Endothelial cell of umbilical vein (primary cell): Measurements from ENCODE around the gene DNAJC4. TPM values are rescaled to one million over a fixed set of nuclear protein-coding genes. Genes with fewer than 3 reads are reported as not detected.

ENCODE experiments used
- BruUV-seq: library from RNA; stranded (reverse); fragments of 400-500 nt; replicated peaks from 2 replicates; lab custom pipeline; 2021; lab: Mats Ljungman, UMichigan
- CTCF ChIA-PET: fragments of 300-600, 350-600 bp; sonication (Branson Sonifier 250); formaldehyde crosslinking; loops from one replicate; lab custom pipeline; 2021; ENCODE audit warnings: antibody characterized with exemption, inconsistent platforms; lab: Charles Lee
- POLR2A ChIA-PET: fragments of 300-600, 350-600 bp; sonication (Branson Sonifier 250); formaldehyde crosslinking; loops from one replicate; lab custom pipeline; 2021; ENCODE audit warnings: antibody characterized with exemption, inconsistent platforms; lab: Charles Lee
- DNase-seq: peaks from one replicate; pipeline ENCODE4 v3.0.0-alpha.2; 2011; ENCODE audit warnings: low read depth, low spot score
- FAIRE-seq: peaks from 2 replicates; lab custom pipeline; 2011; peaks lifted over from hg19 to GRCh38; lab: Jason Lieb, UNC
- H2AFZ ChIP-seq: 2 replicates; pipeline ENCODE4 v1.6.0; 2012; ENCODE audit warnings: low read depth, low read length, control low read depth, inconsistent platforms
- H3K27ac ChIP-seq: 2 replicates; pipeline ENCODE4 v1.5.1; 2011; ENCODE audit warnings: low read depth, mild to moderate bottlenecking, control low read depth, low read length, moderate library complexity; ENCODE audit not compliant: insufficient read depth
- H3K27me3 ChIP-seq, 2 experiments: 2 replicates each; pipeline versions ENCODE4 v1.6.0 to v1.6.1; 2011; ENCODE audit warnings: low read length in 2 of 2, mixed read lengths in 1 of 2; ENCODE audit not compliant: control insufficient read depth in 2 of 2, insufficient read depth in 2 of 2
- H3K36me3 ChIP-seq, 2 experiments: 2 replicates in 1 of 2; 3 replicates in 1 of 2; pipeline ENCODE4 v1.5.1; 2011; ENCODE audit warnings: low read length in 2 of 2, mild to moderate bottlenecking in 1 of 2, moderate library complexity in 1 of 2; ENCODE audit not compliant: control insufficient read depth in 2 of 2, insufficient read depth in 2 of 2; ENCODE audit errors: extremely low read depth in 1 of 2
- H3K4me1 ChIP-seq: 3 replicates; pipeline ENCODE4 v1.5.1; 2011; ENCODE audit warnings: mild to moderate bottlenecking, low read length; ENCODE audit not compliant: control insufficient read depth, insufficient read depth; ENCODE audit errors: extremely low read depth
- H3K4me2 ChIP-seq: 2 replicates; pipeline ENCODE4 v1.6.1; 2011; ENCODE audit warnings: low read length, control low read depth, mixed read lengths; ENCODE audit not compliant: insufficient read depth
- H3K4me3 ChIP-seq, 3 experiments: fragments of 200-600 bp in 1 of 3; sonication (generic), shearing (Covaris generic) in 1 of 3; replicated peaks in 1 of 3; 2 replicates each; pipeline ENCODE4 v1.5.1; 2011 to 2016; ENCODE audit warnings: control low read depth in 3 of 3, low read length in 3 of 3, mild to moderate bottlenecking in 2 of 3, inconsistent platforms in 1 of 3, low read depth in 1 of 3, moderate library complexity in 1 of 3; ENCODE audit not compliant: insufficient read depth in 1 of 3
- H3K79me2 ChIP-seq: 2 replicates; pipeline ENCODE4 v1.6.0; 2012; ENCODE audit warnings: low read length, inconsistent platforms; ENCODE audit not compliant: control insufficient read depth, insufficient read depth
- H3K9ac ChIP-seq: replicated peaks from 2 replicates; pipeline ENCODE3; 2011; ENCODE audit warnings: low read length, control low read depth; ENCODE audit not compliant: insufficient read depth; ENCODE audit errors: extremely low read depth
- H3K9me1 ChIP-seq: replicated peaks from 3 replicates; pipeline ENCODE4 v1.6.0; 2011; ENCODE audit warnings: mild to moderate bottlenecking, low read length; ENCODE audit not compliant: control insufficient read depth, insufficient read depth; ENCODE audit errors: extremely low read depth
- H3K9me3 ChIP-seq: replicated peaks from 2 replicates; pipeline ENCODE4 v1.5.1; 2012; ENCODE audit warnings: low read length, inconsistent platforms; ENCODE audit not compliant: control insufficient read depth, insufficient read depth
- H4K20me1 ChIP-seq: replicated peaks from 2 replicates; pipeline ENCODE3; 2011; ENCODE audit warnings: mild to moderate bottlenecking, low read length; ENCODE audit not compliant: control insufficient read depth, insufficient read depth; ENCODE audit errors: extremely low read depth
- CTCF ChIP-seq, 2 donors: IDR thresholded peaks; 1 replicate in 1 of 2; 2 replicates in 1 of 2; pipeline ENCODE4 v1.5.1; 2011; ENCODE audit warnings: low read length in 2 of 2, mild to moderate bottlenecking in 2 of 2, moderate library complexity in 2 of 2, control low read depth in 1 of 2, inconsistent platforms in 1 of 2, low read depth in 1 of 2; ENCODE audit not compliant: insufficient read depth in 1 of 2; ENCODE audit errors: extremely low read depth in 1 of 2
- EZH2 ChIP-seq: IDR thresholded peaks from 2 replicates; pipeline ENCODE4 v1.6.1; 2012; ENCODE audit warnings: borderline replicate concordance, low read depth, mild to moderate bottlenecking, moderate library complexity, low read length, inconsistent platforms; ENCODE audit not compliant: severe bottlenecking
- FOS ChIP-seq: IDR thresholded peaks from 2 replicates; pipeline ENCODE4 v1.6.1; 2011; ENCODE audit warnings: mild to moderate bottlenecking, low read length, moderate library complexity, borderline replicate concordance; ENCODE audit not compliant: insufficient read depth
- GATA2 ChIP-seq: IDR thresholded peaks from 2 replicates; pipeline ENCODE4 v1.7.0; 2011; ENCODE audit warnings: low read depth, mild to moderate bottlenecking, moderate library complexity, mixed read lengths, low read length; ENCODE audit not compliant: insufficient read length, insufficient read depth
- JUN ChIP-seq: IDR thresholded peaks from 2 replicates; pipeline ENCODE4 v1.6.1; 2011; ENCODE audit warnings: borderline replicate concordance, low read depth; ENCODE audit not compliant: insufficient read length, insufficient read depth
- MAX ChIP-seq: IDR thresholded peaks from 2 replicates; pipeline ENCODE4 v1.6.1; 2011; ENCODE audit not compliant: insufficient read depth, insufficient read length
- MYC ChIP-seq: IDR thresholded peaks from one replicate; pipeline ENCODE4 v1.6.1; 2011; ENCODE audit warnings: mild to moderate bottlenecking, low read depth, low read length
- POLR2A ChIP-seq: IDR thresholded peaks from 2 replicates; pipeline ENCODE4 v1.6.1; 2012; ENCODE audit warnings: low read depth, mild to moderate bottlenecking, control low read depth, low read length
- POLR2AphosphoS5 ChIP-seq: IDR thresholded peaks from 2 replicates; pipeline ENCODE4 v1.6.1; 2012; ENCODE audit warnings: low read depth, mild to moderate bottlenecking, control low read depth, low read length, moderate library complexity; ENCODE audit not compliant: insufficient read depth
- dilution Hi-C: fragments of 300-500 bp; cut with MboI; formaldehyde crosslinking; loops from one replicate; pipeline ENCODE4 v1.15.0; 2019; ENCODE audit warnings: low sequenced_read_pairs; ENCODE audit not compliant: extremely low pct_ligation_motif_present
- intact Hi-C: fragments of 100-400 bp; cut with micrococcal nuclease; formaldehyde crosslinking; loops from one replicate; pipeline ENCODE4 v1.10.0; 2022
- polyA plus RNA-seq, 4 experiments: library from polyadenylated mRNA; depleted of rRNA in 3 of 4; stranded (reverse) in 3 of 4; unstranded in 1 of 4; fragments of >200 nt; gene quantifications; 2 replicates each; pipeline versions ENCODE4 v1.2.1 to v1.2.3, GENCODE V29; 2011 to 2012; ENCODE audit warnings: missing spikeins in 1 of 4
- total RNA-seq: library from RNA; stranded (reverse); gene quantifications from 2 replicates; pipeline ENCODE4 v1.2.3, GENCODE V29; 2021

Gene DNAJC4
- total and polyA plus RNA-seq, 2 donors (not counting 3 experiments of a cell fraction or from before 2014, with no cell fraction given) = 23.5 to 41.2 TPM

GRCh38 chr11:64224891-64225607 is 5.3 kb upstream of the DNAJC4 start:
- Histone ChIP-seq H3K9me3 (no peaks in the 10 kb centered on the region), H3K27me3 (no peaks in the 10 kb centered on the region), H3K79me2 (peaks cover 8% of the 10 kb centered on the region), H3K4me2 (peak overlapping the region; percentile 73), H3K4me3 (peak overlapping the region; percentile 62 to 70 (median 66)), H3K36me3 (peaks cover 0 to 6% of the 10 kb centered on the region in 2 experiments), H3K27ac (peak overlapping the region; percentile 55), H3K9me1 (no peaks in the 10 kb centered on the region), H3K9ac (no peak overlapping the region), H3K4me1 (peaks cover 13% of the 10 kb centered on the region), H2AFZ (no peak overlapping the region), H4K20me1 (no peaks in the 10 kb centered on the region)
- no TSS peak for BruUV-seq
- FAIRE-seq (no peak), DNase-seq (no peak)
- no peak for TF ChIP-seq MYC
- TF ChIP-seq POLR2A = no peak
- no peak for TF ChIP-seq MAX
- no peak for TF ChIP-seq JUN
- no peak for TF ChIP-seq CTCF (IDR thresholded peaks at IDR 0.05; ENCODE audit: extremely low read depth in 1 of 2, insufficient read depth in 1 of 2, low read depth in 1 of 2, low read length in 2 of 2)
- TF ChIP-seq EZH2 = no peak
- no peak for TF ChIP-seq POLR2AphosphoS5
- TF ChIP-seq FOS = no peak
- TF ChIP-seq GATA2 = no peak
- intact Hi-C loops (no loop called here), dilution Hi-C loops (no loop called here)
- ChIA-PET POLR2A (no interaction called here), CTCF (interaction anchor here (1.5 to 3.2 kb wide), 3 partner anchors 19 to 76 kb away, joined by 4 to 35 read pairs (median 5); partner anchors contain the start of gene FERMT3)
